Lung (tissue), 12 donors: ENCODE results near the gene RRP8. TPM values are rescaled to one million over a fixed set of nuclear protein-coding genes. Genes with fewer than 3 reads are reported as not detected.

Experiments used
- ATAC-seq: fragments of 200-7000 bp; cut with Tn5 transposase; one replicate; pipeline ENCODE4 v1.9.1; 2020; ENCODE audit warnings: moderate number of reproducible peaks; ENCODE audit not compliant: insufficient read depth, low FRiP score
- DNase-seq, 3 donors: peaks; one replicate each; pipeline ENCODE4 v3.0.0-alpha.2; 2013 to 2017
- H3K27ac ChIP-seq, 2 donors: one replicate each; pipeline ENCODE4 v1.5.1; 2013; ENCODE audit warnings: mild to moderate bottlenecking in 2 of 2, moderate library complexity in 2 of 2, control low read depth in 1 of 2, inconsistent platforms in 1 of 2, low read depth in 1 of 2, low read length in 1 of 2
- H3K27me3 ChIP-seq, 3 donors: one replicate each; pipeline ENCODE4 v1.5.1; 2013; ENCODE audit warnings: low read length in 2 of 3; ENCODE audit not compliant: control insufficient read depth in 3 of 3, insufficient read depth in 3 of 3
- H3K36me3 ChIP-seq, 4 donors: one replicate each; pipeline ENCODE4 v1.5.1; 2013; ENCODE audit warnings: low read length in 4 of 4, mild to moderate bottlenecking in 1 of 4, moderate library complexity in 1 of 4; ENCODE audit not compliant: control insufficient read depth in 4 of 4, insufficient read depth in 4 of 4
- H3K4me1 ChIP-seq, 5 donors: one replicate each; pipeline ENCODE4 v1.5.1; 2013; ENCODE audit warnings: low read length in 5 of 5, mild to moderate bottlenecking in 2 of 5, moderate library complexity in 1 of 5; ENCODE audit not compliant: control insufficient read depth in 5 of 5, insufficient read depth in 5 of 5
- H3K4me3 ChIP-seq: one replicate; pipeline ENCODE4 v1.5.1; 2013; ENCODE audit warnings: mild to moderate bottlenecking, control low read depth, moderate library complexity
- H3K9ac ChIP-seq, 2 donors: one replicate each; pipeline ENCODE4 v1.5.1; 2013; ENCODE audit warnings: low read length in 2 of 2, control low read depth in 1 of 2; ENCODE audit not compliant: insufficient read depth in 1 of 2
- H3K9me3 ChIP-seq, 4 donors: one replicate each; pipeline ENCODE4 v1.5.1; 2013; ENCODE audit warnings: low read length in 3 of 4, mild to moderate bottlenecking in 1 of 4, moderate library complexity in 1 of 4; ENCODE audit not compliant: control insufficient read depth in 4 of 4, insufficient read depth in 3 of 4
- CTCF ChIP-seq: IDR thresholded peaks from 2 replicates; pipeline ENCODE4 v1.5.1; 2012; ENCODE audit warnings: mild to moderate bottlenecking; ENCODE audit errors: control extremely low read depth, extremely low read depth
- WGBS, 2 donors: extraction: QIAGEN DNeasy Blood & Tissue Kit; methylation state at CpG; one replicate each; pipeline ENCODE4 v1.1.7; 2013; 5-methylcytosine and 5-hydroxymethylcytosine counted together
- polyA plus RNA-seq, 2 donors: library from polyadenylated mRNA; stranded (reverse); fragments of 200-250 nt; gene quantifications; one replicate each; pipeline ENCODE4 v1.2.1, GENCODE V29; 2013
- total RNA-seq, 2 donors: library from RNA; depleted of rRNA in 1 of 2; stranded (reverse); fragments of >200 nt in 1 of 2; gene quantifications; one replicate each; pipeline ENCODE4 v1.2.1, GENCODE V29; 2014 to 2021
- donor health status: control.
- donor health status: control.
- donor health status: Bipolar disorder and iron deficiency.
- donor health status: healthy.
- donor health status: DM: yes; HTN: yes; CAD: no.

The RRP8 gene
- total and polyA plus RNA-seq, 4 donors: 15.0 to 19.1 (median 16.8) TPM

DNA sequence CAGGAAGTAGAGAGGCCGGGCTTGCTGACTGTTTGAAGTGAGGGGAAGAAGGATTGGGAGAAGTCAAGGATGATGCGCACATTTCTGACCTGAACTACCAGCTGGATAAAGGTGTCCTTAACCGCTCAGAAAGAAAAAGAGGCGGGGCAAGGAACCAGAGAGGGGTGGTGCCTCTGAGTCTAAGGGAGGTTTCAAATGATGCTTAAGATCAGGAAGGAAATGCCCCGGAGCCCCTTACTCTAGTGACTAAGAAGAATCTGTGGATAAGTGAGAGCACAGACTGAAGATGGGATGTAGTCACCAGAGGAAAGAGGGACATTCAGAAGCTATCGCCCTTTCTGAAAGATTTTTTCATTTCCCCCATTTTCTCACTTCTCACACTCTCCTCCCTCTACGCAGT lies 39.5 kb upstream of the RRP8 start:
- 80 to 83% methylated on average over 7 of the region's 7 CpGs for WGBS, 2 donors
- Histone ChIP-seq H3K4me1 (peaks cover 9 to 25% (median 12%) of the 10 kb centered on the region in 5 donors), H3K27me3 (no peaks in the 10 kb centered on the region)

DNA sequence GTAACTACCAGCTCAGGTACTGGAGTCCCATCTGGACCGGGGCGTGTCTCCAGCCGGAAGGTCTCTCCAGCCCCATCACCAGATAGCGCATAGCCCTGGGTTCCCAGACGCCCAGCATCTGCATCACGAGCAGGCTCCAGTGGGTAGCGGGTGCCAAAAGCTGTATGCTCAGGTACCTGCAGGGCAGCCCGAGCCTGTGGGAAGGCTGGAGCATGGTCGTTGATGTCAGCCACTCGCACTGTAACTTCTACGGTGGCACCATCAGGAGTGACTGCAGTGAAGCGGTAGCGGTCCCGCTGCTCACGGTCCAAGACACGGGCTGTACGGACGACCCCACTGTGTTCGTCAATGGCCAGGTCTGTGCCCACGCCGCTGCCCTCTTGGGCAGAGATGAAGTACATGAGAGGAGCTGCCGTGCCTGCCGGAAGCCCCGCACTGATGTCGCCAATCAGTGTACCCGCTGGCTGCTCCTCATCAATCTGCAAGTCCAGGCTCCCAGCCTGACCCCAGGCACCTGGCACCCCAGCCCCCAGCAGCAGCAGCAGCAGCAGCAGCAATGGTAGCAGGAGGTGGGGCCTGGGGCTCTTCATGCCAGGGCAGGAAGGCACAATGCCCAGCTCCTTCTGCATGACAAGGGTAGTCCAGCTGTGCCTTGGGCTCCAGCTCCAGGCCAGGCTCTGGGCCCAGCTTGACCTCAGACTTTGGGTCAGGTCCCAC lies 37.7 kb upstream of the RRP8 start:
- ATAC-seq: no peak
- no peaks in the 10 kb centered on the region for H3K27me3 ChIP-seq
- no peak overlapping the region for H3K9ac ChIP-seq
- H3K27ac ChIP-seq: no peak overlapping the region
- peaks cover 0 to 22% (median 12%) of the 10 kb centered on the region in 4 donors for H3K36me3 ChIP-seq
- H3K9me3 ChIP-seq: no peaks in the 10 kb centered on the region
- no peak overlapping the region for H3K4me3 ChIP-seq
- H3K4me1 ChIP-seq: peaks cover 0 to 19% (median 7%) of the 10 kb centered on the region in 5 donors
- WGBS, 2 donors: 96 to 98% methylated on average over 26 of the region's 26 CpGs
- no peak for DNase-seq
- no peak for TF ChIP-seq CTCF

More for the DNA sequence above, 39.5 kb upstream of the RRP8 start:
- H3K9me3 ChIP-seq: no peaks in the 10 kb centered on the region
- no peak overlapping the region for H3K27ac ChIP-seq
- ATAC-seq (no peak), DNase-seq (peak in 1 of 3 donors; percentile 4)
- no peak overlapping the region for H3K4me3 ChIP-seq
- TF ChIP-seq CTCF: no peak
- peaks cover 0 to 22% (median 12%) of the 10 kb centered on the region in 4 donors for H3K36me3 ChIP-seq
- H3K9ac ChIP-seq: no peak overlapping the region

GRCh38 chr11:6640036-6640984 lies 36.9 kb upstream of the RRP8 start:
- Histone ChIP-seq H3K36me3 (peaks cover 0 to 22% (median 12%) of the 10 kb centered on the region in 4 donors), H3K27me3 (no peaks in the 10 kb centered on the region), H3K9ac (no peak overlapping the region), H3K9me3 (no peaks in the 10 kb centered on the region), H3K4me1 (peaks cover 7 to 23% (median 10%) of the 10 kb centered on the region in 5 donors), H3K27ac (no peak overlapping the region), H3K4me3 (no peak overlapping the region)
- ATAC-seq (no peak), DNase-seq (no peak)
- no peak for TF ChIP-seq CTCF
- WGBS, 2 donors: 96 to 97% methylated on average over 36 of the region's 36 CpGs
